Prostate gland (tissue), 2 donors: Measurements from ENCODE around the gene OSBP.

ENCODE experiments used
- CTCF ChIP-seq, 4 experiments: fragments of 200-600 bp in 2 of 4; fragments of 450-650 bp in 2 of 4; sonication (generic) in 2 of 4; IDR thresholded peaks; 1 replicate in 3 of 4; 2 replicates in 1 of 4; pipeline ENCODE4 v1.5.1; 2016 to 2019; ENCODE audit warnings: antibody characterized with exemption in 4 of 4, mild to moderate bottlenecking in 2 of 4, moderate library complexity in 2 of 4
- POLR2A ChIP-seq: fragments of 450-650 bp; IDR thresholded peaks from one replicate; pipeline ENCODE4 v1.6.1; 2016; ENCODE audit warnings: antibody characterized with exemption, mild to moderate bottlenecking

GRCh38 chr11:59614277-59615119 is 1.1 kb downstream of the OSBP start:
- no peak for TF ChIP-seq POLR2A
- no peak for TF ChIP-seq CTCF (IDR thresholded peaks at IDR 0.05)
